Measurements from ENCODE around the gene ADO.

The ADO gene

DNA sequence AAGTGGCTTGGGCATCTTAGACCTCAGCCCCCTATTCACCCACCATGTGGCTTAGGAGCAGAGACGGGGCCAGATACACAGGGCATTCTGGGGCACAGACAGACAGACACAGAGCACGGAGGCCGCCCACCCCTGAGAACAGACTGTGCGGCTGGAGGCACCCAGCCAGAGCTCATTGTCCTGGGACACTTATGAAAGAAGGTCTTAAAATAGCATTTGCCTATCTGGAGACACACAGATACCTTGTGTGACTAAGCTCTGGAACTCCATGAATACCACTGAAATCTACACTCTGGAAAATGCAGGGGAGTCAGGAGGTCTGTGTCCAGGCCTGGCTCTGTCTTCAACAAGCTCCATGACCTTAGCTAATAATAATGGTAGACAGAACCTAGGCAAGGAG is 41.4 kb upstream of the ADO start:
- TF ChIP-seq, protein P1, sequence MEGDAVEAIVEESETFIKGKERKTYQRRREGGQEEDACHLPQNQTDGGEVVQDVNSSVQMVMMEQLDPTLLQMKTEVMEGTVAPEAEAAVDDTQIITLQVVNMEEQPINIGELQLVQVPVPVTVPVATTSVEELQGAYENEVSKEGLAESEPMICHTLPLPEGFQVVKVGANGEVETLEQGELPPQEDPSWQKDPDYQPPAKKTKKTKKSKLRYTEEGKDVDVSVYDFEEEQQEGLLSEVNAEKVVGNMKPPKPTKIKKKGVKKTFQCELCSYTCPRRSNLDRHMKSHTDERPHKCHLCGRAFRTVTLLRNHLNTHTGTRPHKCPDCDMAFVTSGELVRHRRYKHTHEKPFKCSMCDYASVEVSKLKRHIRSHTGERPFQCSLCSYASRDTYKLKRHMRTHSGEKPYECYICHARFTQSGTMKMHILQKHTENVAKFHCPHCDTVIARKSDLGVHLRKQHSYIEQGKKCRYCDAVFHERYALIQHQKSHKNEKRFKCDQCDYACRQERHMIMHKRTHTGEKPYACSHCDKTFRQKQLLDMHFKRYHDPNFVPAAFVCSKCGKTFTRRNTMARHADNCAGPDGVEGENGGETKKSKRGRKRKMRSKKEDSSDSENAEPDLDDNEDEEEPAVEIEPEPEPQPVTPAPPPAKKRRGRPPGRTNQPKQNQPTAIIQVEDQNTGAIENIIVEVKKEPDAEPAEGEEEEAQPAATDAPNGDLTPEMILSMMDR (IDR thresholded peaks at IDR 0.05; ENCODE audit: low read depth, low read length, missing control alignments) = no peak
- no peak for DNase-seq (ENCODE audit: low read depth)
- no peak overlapping the region for H3K4me3 ChIP-seq (ENCODE audit: low read depth, low read length)

DNA sequence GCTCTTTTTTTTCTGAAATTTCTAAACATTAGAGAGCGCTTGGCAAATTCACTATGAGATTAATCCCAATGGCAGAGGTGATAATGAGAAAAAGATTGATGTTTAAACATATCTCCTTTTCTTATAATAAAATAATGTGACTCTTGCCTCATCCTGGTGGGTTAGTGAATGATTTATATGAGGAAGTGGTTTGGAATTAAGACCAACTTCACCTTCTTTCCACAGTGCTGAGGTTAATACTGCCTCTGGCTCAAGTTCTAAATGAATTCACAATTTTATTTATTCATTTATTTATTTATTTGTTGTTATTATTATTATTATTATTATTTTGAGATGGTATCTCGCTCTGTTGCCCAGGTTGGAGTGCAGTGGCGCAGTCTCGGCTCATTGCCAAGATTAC is 40.5 kb upstream of the ADO start:
- TF ChIP-seq, protein P1 (IDR thresholded peaks at IDR 0.05; ENCODE audit: low read depth, low read length, missing control alignments) = no peak
- no peak for DNase-seq (ENCODE audit: low read depth)
- no peak overlapping the region for H3K4me3 ChIP-seq (ENCODE audit: low read depth, low read length)

DNA sequence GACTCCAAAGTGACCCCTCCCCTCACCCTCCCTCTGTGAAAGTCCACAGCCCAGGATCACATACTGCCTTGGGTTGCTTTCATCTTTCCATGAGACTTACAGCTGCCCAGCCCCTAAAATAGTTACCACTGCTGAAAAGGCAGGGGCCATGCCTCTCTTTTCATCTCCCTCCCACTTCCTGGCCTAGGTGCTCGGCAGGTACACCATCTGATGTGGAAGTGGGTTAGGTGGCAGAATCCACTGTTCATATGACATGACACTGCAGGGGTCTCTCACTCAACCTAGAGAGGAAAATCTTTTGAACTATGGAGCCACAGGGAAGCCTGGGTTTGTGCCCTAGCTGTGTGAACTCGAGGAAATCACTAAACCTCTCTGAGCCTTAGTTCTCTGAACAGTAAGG is 38.8 kb upstream of the ADO start:
- H3K4me3 ChIP-seq (ENCODE audit: low read depth, low read length) = no peak overlapping the region
- TF ChIP-seq, protein P1 (IDR thresholded peaks at IDR 0.05; ENCODE audit: low read depth, low read length, missing control alignments) = no peak
- DNase-seq (ENCODE audit: low read depth) = no peak

DNA sequence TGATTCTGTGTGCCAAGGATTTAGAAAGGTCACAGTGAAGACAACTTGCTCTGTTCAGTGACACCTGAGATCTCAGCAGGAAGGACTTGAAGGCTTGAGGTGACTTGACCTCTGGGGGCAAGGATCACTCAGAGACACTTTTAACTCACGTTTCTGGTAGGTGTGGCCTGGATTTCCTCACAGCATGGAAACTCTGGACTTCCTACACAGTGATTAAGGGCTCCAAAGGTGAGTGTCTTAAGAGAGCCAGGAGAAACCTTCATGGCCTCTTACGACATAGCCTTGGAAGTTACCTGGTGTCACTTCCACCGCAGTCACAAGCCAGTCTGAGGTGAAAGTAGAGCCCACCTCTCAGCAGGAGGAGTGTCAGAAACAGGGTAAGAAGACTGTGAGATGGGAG is 38.1 kb upstream of the ADO start:
- DNase-seq (ENCODE audit: low read depth) = no peak

DNA sequence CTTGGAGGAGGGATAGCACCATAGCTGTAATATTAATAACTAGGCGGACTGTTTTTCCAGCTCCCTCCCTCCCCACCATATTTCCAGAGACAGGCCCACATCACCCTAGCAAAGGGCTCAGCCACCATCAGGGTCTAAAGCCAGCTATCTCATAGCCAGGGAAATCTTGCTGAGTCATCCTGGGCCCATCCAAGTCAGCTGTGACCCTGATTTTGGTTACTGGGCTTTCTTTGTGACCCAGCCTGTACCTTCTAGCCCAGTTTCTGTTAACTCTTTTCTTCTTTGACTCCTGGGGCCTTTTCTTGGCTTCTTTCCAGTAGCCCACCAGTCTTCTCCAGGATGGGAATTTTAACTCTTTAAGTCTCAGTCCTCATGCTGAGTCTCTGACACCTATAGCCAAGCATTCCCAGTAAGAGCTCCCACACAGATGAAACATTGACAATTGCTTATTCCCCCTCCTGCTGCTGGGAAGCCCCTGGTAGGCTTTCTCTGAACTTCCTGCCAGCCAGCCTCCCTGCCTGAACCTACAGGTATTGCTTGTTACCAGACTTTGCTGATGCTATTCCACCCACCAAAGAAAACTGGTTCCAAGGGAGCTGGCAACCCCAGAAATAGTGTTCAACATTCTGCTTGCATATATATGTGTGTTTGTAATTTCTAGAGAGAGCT is 34.8 kb upstream of the ADO start:
- DNase-seq (ENCODE audit: low read depth) = peak; percentile 43
- no peak overlapping the region for H3K4me3 ChIP-seq (ENCODE audit: low read depth, low read length)
- TF ChIP-seq, protein P1 (IDR thresholded peaks at IDR 0.05; ENCODE audit: low read depth, low read length, missing control alignments) = no peak

More for the DNA sequence above, 38.1 kb upstream of the ADO start:
- TF ChIP-seq, protein P1 (IDR thresholded peaks at IDR 0.05; ENCODE audit: low read depth, low read length, missing control alignments) = no peak
- H3K4me3 ChIP-seq (ENCODE audit: low read depth, low read length) = no peak overlapping the region

DNA sequence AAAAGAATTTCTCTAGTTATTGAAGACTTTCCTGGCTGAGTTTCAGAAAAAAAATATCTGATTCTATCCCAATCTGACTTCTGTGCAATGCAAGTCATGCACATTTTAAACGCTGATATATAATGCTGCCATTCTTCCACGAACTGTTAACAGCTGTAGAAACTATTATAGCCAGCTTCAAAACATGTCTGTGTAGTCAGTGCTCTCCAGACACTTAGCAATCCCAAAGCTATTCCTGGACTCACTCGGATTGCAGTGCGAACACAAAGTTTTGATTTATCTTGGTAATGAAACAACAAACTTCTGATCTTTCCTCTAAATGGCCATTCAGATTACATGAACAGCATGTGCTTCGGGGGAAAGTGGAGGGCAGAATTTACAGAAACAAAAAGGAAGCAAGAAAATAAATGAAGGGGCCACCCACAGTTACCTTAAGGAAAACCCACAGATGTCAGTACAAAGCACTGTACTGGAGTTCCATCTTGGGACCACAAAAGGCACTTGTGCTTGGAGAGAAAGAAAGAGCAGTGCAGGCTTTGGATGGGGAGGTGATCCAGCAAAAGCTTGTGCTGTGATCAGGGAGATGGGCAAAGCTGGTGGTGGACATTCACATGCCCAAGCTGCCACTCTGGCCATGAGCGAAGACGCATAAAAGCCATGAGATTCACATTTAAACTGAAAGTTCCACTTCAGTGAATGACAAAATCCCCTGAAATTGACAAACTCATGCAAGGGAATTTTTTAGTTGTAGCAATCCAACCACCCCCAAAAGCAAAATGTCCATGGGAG is 32.1 kb upstream of the ADO start:
- no peak for DNase-seq (ENCODE audit: low read depth)
- H3K4me3 ChIP-seq (ENCODE audit: low read depth, low read length) = no peak overlapping the region
- TF ChIP-seq, protein P1 (IDR thresholded peaks at IDR 0.05; ENCODE audit: low read depth, low read length, missing control alignments) = no peak

All from GM12864 (cell line).